OCI-LY1 (cell line): ENCODE data around the gene MAMDC2.

ENCODE experiments used
- CTCF ChIP-seq: fragments of 200-600 bp; sonication (generic), shearing (Covaris generic); IDR thresholded peaks from 2 replicates; pipeline ENCODE4 v1.5.1; 2017; ENCODE audit warnings: mild to moderate bottlenecking, antibody characterized with exemption, low read length, moderate library complexity, mixed read lengths
- EZH2 ChIP-seq: fragments of 200-600 bp; sonication (generic), shearing (Covaris generic); IDR thresholded peaks from 2 replicates; pipeline ENCODE4 v1.8.0; 2017; ENCODE audit warnings: borderline replicate concordance, mixed run types, mild to moderate bottlenecking, antibody characterized with exemption, low read length, moderate library complexity, mixed read lengths

- TF ChIP-seq CTCF (no peak), EZH2 (no peak)
Measured at GRCh38 chr9:70076678-70077077, 33.0 kb downstream of the MAMDC2 start.
